Measurements from ENCODE around the gene UBXN7. TPM values are rescaled to one million over a fixed set of nuclear protein-coding genes. Genes with fewer than 3 reads are reported as not detected.

The UBXN7 gene
- total RNA-seq, 4 donors from 2014 or later = 6.5 to 85.0 (median 39.0) TPM

DNA sequence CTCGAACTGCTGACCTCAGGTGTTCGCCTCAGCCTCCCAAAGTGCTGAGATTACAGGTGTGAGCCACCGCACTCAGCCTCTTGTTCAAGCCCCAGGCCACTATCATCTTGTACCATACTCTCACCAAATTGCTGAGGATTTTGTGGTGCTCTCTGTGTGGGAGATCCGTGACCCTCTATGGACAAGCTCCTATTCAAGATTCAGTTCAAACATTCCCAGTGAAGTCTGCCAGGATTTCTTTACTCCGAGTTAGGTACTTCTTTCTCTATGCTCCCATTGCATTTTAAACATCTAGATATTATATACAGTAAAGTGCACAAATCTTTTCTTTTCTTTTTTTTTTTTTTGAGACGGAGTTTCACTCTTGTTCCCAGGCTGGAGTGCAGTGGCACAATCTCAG, 93.2 kb downstream of the UBXN7 start:
- Histone ChIP-seq H3K36me3 (no peaks in the 10 kb centered on the region), H3K27ac (no peak overlapping the region), H3K27me3 (no peaks in the 10 kb centered on the region), H3K4me1 (no peaks in the 10 kb centered on the region), H3K4me3 (no peak overlapping the region), H3K9me3 (no peaks in the 10 kb centered on the region)
- TF ChIP-seq, protein P1, sequence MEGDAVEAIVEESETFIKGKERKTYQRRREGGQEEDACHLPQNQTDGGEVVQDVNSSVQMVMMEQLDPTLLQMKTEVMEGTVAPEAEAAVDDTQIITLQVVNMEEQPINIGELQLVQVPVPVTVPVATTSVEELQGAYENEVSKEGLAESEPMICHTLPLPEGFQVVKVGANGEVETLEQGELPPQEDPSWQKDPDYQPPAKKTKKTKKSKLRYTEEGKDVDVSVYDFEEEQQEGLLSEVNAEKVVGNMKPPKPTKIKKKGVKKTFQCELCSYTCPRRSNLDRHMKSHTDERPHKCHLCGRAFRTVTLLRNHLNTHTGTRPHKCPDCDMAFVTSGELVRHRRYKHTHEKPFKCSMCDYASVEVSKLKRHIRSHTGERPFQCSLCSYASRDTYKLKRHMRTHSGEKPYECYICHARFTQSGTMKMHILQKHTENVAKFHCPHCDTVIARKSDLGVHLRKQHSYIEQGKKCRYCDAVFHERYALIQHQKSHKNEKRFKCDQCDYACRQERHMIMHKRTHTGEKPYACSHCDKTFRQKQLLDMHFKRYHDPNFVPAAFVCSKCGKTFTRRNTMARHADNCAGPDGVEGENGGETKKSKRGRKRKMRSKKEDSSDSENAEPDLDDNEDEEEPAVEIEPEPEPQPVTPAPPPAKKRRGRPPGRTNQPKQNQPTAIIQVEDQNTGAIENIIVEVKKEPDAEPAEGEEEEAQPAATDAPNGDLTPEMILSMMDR (IDR thresholded peaks at IDR 0.05) = no peak
- no peak for TF ChIP-seq POLR2A (IDR thresholded peaks at IDR 0.05)
- intact Hi-C loops (cut with DNase I; ENCODE audit: low total_unique reads) = no loop called here
- no peak for DNase-seq

DNA sequence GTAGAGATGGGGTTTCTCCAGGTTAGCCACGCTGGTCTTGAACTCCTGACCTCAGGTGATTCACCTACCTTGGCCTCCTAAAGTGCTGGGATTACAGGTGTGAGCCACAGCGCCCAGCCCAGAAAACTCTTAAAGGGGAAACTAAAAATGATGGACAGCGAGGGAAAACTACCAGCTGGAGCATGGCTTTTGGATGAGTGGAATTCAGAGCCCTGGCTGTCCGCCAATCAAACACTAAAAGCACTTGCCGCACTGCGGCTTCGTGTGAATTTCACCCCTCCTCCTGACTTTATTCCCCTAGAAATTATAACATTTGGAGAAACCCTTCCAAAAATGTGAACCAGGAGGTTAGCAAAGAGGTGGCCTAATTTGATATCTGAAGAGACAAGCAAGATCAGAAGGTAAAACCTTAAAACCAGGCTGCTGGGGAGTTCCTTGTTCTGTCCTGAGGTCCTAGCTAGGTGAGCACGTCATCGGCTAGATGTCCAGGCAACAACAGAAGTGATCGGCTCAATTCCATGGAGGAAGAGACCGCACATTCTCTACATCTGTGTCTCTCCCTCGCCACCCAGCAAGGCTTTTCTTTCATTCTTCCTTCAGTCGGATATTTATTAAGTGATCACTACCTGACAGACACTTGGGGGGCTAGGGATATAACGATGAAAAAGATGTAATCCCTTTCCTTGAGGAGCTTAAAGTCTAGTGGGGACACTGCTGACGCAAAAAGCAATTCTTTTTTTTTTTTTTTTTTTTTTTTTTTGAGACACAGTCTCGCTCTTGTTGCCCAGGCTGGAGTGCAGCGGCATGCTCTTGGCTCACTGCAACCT, 95.7 kb downstream of the UBXN7 start:
- Histone ChIP-seq H3K4me3 (no peak overlapping the region), H3K36me3 (no peaks in the 10 kb centered on the region), H3K9me3 (no peaks in the 10 kb centered on the region), H3K27me3 (no peaks in the 10 kb centered on the region), H3K27ac (no peak overlapping the region), H3K4me1 (no peaks in the 10 kb centered on the region)
- no peak for DNase-seq
- intact Hi-C loops (cut with DNase I; ENCODE audit: low total_unique reads) = no loop called here
- TF ChIP-seq, protein P1 (IDR thresholded peaks at IDR 0.05) = no peak
- TF ChIP-seq POLR2A (IDR thresholded peaks at IDR 0.05) = no peak

GRCh38 chr3:196335503-196335948, 96.7 kb downstream of the UBXN7 start:
- no peaks in the 10 kb centered on the region for H3K27me3 ChIP-seq
- no peak overlapping the region for H3K4me3 ChIP-seq
- DNase-seq = no peak
- H3K36me3 ChIP-seq = no peaks in the 10 kb centered on the region
- intact Hi-C loops (cut with DNase I; ENCODE audit: low total_unique reads) = no loop called here
- H3K9me3 ChIP-seq = no peaks in the 10 kb centered on the region
- no peak overlapping the region for H3K27ac ChIP-seq
- no peaks in the 10 kb centered on the region for H3K4me1 ChIP-seq
- TF ChIP-seq, protein P1 (IDR thresholded peaks at IDR 0.05) = no peak
- TF ChIP-seq POLR2A (IDR thresholded peaks at IDR 0.05) = no peak

DNA sequence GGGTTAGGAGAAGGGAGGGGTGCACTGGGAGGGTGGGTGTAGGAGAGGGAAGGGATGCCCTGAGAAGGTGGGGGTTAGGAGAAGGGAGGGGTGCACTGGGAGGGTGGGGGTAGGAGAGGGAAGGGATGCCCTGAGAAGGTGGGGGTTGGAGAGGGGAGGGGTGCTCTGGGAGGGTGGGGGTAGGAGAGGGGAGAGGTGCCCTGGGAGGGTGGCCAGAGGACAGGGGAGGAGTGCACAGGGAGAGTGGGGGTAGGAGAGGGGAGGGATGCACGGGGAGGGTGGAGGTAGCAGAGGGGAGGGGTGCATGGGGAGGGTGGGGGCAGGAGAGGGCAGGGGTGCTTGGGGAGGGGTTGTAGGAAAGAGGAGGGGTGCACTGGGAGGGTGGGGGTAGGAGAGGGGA, 97.2 kb downstream of the UBXN7 start:
- no peak overlapping the region for H3K27ac ChIP-seq
- H3K9me3 ChIP-seq = no peaks in the 10 kb centered on the region
- DNase-seq = no peak
- no peaks in the 10 kb centered on the region for H3K27me3 ChIP-seq
- TF ChIP-seq, protein P1 (IDR thresholded peaks at IDR 0.05) = no peak
- no peak for TF ChIP-seq POLR2A (IDR thresholded peaks at IDR 0.05)
- no peaks in the 10 kb centered on the region for H3K4me1 ChIP-seq
- no peak overlapping the region for H3K4me3 ChIP-seq
- H3K36me3 ChIP-seq = no peaks in the 10 kb centered on the region
- intact Hi-C loops (cut with DNase I; ENCODE audit: low total_unique reads) = no loop called here

- Histone ChIP-seq H3K9me3 (no peaks in the 10 kb centered on the region), H3K4me3 (no peak overlapping the region), H3K4me1 (no peaks in the 10 kb centered on the region), H3K36me3 (no peaks in the 10 kb centered on the region), H3K27me3 (no peaks in the 10 kb centered on the region), H3K27ac (no peak overlapping the region)
- intact Hi-C loops (cut with DNase I; ENCODE audit: low total_unique reads) = no loop called here
- TF ChIP-seq, protein P1 (IDR thresholded peaks at IDR 0.05) = no peak
- TF ChIP-seq POLR2A (IDR thresholded peaks at IDR 0.05) = no peak
- DNase-seq = no peak
Observed at GRCh38 chr3:196332168-196332567, 100.1 kb downstream of the UBXN7 start.
